ENCODE measurements around the gene TAF5L.
"Not testable (repeated sequence)": the region's sequence is repeated elsewhere in the genome, so short reads cannot be mapped to it uniquely, and the experiment has no call there.

Gene TAF5L

DNA sequence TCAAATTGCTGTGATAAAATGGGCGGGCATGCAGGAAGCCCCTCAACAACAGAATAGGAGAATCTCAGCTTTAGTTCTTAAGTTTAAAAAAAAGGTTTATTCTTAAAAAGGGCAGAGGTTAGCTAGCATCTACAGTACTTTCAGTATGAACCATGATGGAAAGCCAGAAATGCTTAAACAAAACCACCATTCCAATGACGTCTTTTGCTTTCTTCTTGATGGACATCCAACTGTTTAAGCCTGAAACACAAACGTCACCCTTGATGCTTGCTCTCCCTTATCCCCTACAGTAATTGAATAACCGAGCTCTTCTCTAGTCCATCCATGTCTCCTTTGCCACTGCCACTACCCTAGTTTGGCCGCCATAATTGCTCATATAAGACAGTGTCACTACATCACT, 25.7 kb downstream of the TAF5L start:
- no peak for DNase-seq

GRCh38 chr1:229599218-229599954, 26.5 kb downstream of the TAF5L start:
- DNase-seq, result no peak

DNA sequence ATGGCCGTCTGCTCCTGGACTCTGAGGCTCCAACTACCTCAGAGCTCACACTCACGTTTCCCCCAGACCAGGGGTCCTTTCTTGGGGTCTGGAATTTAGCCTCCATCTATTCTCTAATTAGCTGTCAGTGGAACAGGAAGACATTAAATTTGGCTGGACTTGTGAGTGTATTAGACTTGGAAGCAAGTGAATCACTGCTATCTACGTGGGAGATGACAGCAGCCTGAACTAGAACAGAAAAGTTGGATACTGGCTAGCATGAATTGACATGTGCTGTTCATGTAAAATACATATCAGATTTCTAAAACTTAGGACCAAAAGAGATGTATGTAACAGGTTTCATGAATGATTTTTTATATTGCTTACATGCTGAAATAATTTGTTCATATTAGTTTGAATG, 28.0 kb downstream of the TAF5L start:
- no peak for DNase-seq

DNA sequence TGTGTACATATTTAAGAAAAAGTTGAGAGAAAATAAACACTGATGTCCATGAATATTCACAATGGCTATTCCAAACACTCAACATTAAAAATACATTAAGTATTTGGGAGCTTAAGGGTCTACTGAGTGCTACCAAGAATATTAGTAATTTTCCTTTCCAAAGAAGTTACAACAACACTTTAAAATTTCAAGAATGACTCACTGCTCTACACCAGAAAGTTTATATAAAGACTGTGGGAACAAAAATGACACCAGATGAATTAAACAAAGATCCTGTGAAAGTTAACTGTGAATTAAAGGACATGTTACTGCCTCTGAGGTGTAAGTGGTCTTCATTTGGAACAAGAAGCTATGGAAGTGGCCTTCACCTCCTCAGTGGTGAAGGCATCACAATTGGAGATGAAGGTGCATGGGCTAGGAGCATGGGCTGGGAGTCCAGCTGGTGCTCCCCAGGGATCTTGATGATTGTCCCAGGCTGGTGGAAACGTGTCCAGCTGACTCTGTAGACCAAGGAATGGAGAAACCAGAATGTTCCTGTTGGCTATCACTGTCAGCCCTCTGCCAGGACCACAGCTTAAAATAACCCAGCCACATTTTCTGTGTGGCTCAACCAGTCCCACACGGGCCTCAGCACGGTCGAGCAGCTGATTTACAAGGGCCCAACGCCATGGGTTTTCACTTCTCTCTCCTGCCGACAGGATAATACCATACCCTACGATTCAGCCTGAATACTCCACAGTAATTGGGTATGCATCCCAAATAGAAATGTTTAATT, 28.8 kb downstream of the TAF5L start:
- DNase-seq, result no peak

GRCh38 chr1:229595876-229596275, 30.0 kb downstream of the TAF5L start:
- not testable (repeated sequence) for DNase-seq

DNA sequence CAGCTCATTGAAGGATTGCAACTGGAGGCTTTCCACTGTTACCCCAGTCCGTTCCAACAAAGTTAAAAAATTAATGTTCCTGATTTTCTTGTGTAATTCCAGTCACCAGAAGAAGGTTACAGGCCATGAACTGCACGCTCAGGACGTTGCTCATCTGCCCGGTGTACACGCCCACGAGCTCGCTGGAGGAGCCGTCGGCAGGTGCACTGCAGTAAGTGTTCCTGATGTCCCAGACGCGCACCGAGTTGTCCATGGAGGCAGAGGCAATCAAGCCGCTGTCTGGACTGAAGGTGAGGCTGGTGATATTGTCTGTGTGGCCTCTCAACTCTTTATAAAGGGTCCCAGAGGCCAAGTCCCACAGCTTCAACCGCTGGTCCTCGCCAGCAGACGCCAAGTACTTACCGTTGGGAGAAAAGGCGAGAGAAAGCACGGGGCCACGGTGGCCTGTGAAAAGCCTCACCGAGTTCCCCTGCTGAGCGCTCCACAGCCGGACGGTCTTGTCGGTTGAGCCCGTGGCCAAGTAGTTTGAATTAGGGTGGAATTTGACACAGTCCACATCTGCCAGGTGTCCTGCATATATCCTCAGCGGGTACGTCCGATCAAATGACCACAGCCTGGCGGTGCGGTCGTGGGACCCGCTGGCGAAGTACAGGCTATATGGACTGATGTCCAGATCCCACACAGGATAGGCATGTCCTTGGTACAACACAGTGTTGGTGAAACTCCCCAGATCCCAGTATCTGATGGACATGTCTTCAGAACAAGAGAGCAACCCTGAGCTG, 31.5 kb downstream of the TAF5L start:
- no peak for DNase-seq

- no peak for DNase-seq
Observed at GRCh38 chr1:229593800-229594199, 32.1 kb downstream of the TAF5L start.

GRCh38 chr1:229590119-229590518, 35.8 kb downstream of the TAF5L start:
- no peak for DNase-seq

GRCh38 chr1:229585338-229585737, 40.6 kb downstream of the TAF5L start:
- DNase-seq, result no peak

DNA sequence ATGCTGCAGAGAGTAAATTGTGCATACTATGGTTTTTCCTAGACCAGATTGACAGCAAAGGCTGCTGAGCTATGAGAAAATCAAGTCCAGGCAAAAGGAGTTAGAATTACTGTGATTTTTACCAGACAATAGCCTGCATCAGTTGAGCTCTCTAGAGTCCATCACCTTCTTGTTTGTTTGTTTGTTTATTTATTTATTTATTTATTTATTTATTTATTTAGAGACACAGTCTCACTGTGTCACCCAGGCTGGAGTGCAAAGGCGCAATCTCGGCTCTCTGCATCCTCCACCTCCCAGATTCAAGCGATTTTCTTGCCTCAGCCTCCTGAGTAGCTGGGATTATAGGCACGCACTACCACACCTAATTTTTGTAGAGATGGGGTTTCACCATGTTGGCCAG, 43.2 kb downstream of the TAF5L start:
- no peak for DNase-seq

DNA sequence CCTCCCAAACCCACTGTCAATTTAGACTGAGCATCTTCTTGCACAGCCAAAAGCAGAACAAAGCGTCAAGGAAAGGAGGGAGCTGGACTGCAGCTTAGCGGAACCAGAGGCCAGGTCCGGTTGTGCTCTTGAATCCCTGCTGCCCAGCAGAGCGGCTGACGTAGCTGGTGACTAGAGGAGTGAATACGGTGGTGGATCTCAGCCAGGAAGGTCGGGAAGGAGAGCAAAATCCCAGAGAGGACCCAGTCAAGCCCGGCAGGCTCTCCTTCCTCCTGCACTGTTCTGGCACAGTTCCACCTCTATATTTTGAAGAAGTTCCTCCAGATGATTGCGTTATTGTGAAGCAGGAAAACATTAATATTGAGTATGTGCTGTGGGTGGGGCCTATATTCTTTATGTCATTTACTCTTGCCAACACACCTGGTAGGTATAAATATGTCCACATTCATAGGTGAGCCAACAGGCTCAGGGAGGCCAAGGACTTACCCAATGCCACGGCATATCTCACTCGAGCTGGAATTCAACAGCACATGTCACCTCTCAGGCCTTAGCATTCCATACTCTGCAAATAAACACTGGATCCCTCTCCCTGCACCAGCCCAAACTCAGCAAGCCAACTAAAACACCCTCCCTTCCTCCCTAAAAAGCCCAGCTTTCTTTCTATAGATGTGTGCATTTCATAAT, 43.8 kb downstream of the TAF5L start:
- no peak for DNase-seq

DNA sequence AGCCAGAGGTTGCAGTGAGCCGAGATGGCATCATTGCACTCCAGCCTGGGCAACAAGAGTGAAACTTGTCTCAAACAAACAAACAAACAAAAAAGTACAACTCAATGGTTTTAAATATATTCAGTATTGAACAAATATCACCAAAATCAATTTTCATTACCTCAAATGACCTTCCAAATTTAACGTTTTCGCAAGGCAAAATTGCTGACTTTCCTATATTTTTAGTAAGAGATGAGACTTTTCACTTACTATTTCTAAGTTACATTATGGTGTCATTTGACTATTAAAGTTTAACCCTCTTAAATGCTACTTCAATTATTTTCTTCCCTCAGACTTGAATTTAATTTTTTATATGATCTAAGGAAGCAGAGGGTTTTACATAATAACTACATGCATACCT, 44.4 kb downstream of the TAF5L start:
- no peak for DNase-seq

DNA sequence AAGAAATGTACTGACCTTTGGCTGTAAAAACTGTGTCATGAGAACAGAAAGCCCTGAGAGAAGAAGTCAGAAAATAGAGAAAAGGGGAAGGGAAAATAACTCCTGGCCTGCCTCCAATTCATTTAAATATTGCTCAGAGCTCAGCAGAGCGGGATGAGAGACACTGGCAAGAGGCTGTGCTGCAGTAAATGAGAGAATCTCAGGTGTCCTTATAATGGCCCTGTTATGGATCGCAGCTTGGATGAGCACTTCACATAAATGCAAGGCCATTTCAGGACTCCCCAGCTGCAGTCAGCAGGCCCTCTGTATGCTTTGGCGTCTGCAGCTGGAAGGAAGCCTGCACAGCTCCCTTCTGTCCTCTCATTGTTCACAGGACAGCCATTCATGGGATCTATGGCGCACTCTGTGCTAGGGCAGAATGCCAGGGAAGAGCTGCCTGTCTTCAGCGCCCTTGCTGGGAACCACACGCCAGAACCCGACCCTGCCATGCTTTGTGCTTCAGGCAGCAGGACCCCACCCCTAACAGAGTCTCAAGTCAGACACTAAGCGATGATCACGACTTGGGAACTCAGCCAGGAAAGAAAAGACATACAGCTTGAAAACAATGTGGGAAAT, 46.8 kb downstream of the TAF5L start:
- no peak for DNase-seq

DNA sequence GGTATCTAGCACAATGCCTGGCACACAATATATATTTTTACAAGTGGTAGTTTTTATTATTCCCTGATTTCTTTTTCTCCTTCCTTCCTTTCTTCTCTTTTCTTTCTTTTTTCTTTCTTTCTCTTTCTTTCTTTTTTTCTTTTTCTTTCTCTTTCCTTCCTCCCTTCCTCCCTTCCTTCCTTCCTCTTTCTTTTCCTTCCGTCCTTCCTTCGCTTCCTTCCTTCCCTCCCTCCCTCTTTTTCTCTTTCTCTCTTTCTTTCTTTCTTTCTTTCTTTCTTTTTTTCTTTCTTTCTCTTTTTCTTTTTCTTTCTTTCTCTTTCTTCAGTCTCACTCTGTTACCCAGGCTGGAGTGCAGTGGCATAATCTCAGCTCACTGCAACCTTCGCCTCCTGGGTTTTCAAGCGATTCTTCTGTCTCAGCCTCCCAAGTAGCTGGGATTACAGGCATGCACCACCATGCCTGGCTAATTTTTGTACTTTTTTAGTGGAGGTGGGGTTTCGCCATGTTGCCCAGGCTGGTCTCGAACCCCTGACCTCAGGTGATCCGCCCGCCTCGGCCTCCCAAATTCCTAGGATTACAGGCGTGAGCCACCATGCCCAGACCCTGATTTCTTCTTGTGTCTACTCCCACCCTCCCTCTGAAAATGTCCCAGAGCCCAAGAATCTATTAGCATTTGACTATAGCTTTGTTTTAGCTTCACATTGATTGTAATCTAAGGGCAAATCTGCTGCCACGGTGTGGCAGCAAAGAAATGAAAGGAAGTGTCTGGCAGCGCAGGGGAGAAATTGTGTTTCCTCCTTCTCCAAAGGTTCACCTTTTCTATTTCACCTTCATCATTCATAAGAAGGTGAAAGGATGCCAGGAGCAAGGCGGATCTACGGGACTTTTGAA, 47.5 kb downstream of the TAF5L start:
- no peak for DNase-seq

- no peak for DNase-seq
Observed at GRCh38 chr1:229574679-229575442, 51.1 kb downstream of the TAF5L start.

DNA sequence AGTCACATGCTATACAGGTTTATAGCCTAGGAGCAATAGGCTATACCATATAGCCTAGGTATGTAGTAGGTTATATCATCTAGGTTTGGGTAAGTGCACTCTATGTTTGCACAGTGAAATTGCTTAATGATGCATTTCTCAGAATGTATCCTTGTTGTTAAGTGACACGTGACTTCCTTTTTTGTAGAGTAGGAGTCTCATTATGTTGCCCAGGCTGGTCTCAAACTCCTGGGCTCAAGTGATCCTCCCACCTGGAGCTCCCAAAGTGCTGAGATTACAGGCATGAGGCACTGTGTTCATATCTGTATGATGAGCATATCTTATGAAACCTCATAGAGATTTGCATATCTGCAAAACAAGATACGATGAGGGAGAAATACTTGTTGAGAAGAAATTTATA, 53.6 kb downstream of the TAF5L start:
- no peak for DNase-seq

DNA sequence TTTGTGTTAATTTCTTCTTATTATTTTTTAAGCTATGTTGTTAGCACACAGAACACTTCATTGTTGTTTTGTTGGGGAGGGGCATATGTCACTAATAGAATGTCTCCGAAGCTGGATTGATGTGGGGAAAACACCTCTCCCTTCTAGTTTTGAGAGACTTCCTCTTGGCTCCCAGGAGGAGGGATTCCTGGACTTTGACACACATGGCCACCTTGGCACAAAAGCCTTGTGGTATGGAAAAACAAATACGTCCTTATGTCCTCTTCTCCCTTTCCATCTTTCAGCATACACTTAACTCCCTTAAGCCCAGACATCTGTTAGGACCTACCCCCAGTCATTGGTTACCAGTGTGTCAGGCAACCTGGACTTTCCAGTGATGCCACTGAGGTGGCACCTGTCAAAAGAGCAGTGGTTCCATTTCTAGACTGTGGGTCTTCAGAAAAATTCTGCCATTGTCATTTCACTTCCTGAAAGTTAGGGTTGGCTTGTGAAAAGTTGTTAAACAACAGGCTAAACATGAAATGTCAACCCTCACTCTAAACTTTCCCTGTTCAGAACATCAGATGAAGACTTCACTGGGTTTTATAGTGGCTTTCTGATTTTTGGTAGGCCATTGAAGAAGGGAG, 54.9 kb downstream of the TAF5L start:
- no peak for DNase-seq

GRCh38 chr1:229570305-229570704, 55.6 kb downstream of the TAF5L start:
- DNase-seq, result no peak

DNA sequence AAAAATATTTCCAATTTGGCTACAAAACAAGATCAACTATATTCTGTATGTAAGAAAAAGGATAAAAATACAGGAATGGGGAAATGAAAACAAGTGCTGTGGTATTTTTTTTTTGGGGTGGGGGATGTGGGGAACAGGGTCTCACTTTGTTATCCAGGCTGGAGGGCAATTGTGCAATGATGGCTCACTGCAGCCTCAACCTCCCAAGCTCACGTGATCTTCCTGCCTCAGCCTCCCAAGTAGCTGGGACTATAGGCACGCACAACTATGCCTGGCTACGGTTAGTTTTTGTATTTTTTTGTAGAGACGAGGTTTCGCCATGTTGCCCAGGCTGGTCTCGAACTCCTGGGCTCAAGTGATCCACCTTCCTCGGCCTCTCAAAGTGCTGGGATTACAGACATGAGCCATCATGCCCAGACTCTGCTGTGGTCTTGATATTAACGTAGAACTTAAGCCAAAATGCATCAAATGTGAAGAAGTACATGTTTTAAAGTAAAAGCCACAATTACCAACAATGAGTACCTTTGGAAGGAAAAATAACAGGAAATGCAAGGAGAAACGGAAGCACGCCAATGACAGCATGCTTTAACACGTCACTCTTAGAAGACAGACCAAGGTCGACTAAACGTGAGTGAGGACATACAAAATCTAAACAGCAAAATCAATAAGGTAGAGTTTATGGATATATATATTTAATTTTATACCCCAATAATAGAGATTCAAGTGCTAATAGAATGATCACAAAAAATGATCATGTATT, 58.6 kb downstream of the TAF5L start:
- no peak for DNase-seq

GRCh38 chr1:229563701-229564100, 62.2 kb downstream of the TAF5L start:
- DNase-seq, result no peak
